DOHH2 (cell line): ENCODE measurements around the gene PLA2G2C.

Source experiments
- CTCF ChIP-seq: fragments of 200-600 bp; sonication (generic); IDR thresholded peaks from one replicate; pipeline ENCODE4 v1.5.1; 2014; ENCODE audit warnings: antibody characterized with exemption, mild to moderate bottlenecking, low read depth, low read length; ENCODE audit not compliant: poor library complexity, severe bottlenecking
- EZH2phosphoT487 ChIP-seq: fragments of 200-600 bp; sonication (generic); IDR thresholded peaks from 2 replicates; pipeline ENCODE4 v1.6.1; 2017; ENCODE audit warnings: borderline replicate concordance, mild to moderate bottlenecking, antibody characterized with exemption, low read length, moderate library complexity, mixed read lengths

- TF ChIP-seq CTCF (no peak), EZH2phosphoT487 (no peak)
Observed at GRCh38 chr1:20126041-20126805, 60.1 kb downstream of the PLA2G2C start.
